HEK293 (cell line): ENCODE data around the gene PPP1R3E.

ENCODE experiments used
- CTCF ChIP-seq: fragments of 450-650 bp; formaldehyde crosslinking; IDR thresholded peaks from 2 replicates; pipeline ENCODE4 v1.5.1; 2016; ENCODE audit warnings: missing biosample characterization, missing genetic modification characterization
- KLF16 ChIP-seq: fragments of 450-650 bp; formaldehyde crosslinking; IDR thresholded peaks from 2 replicates; pipeline ENCODE4 v1.5.1; 2017; ENCODE audit warnings: missing biosample characterization, missing genetic modification characterization
- SETDB1 ChIP-seq: IDR thresholded peaks from one replicate; pipeline ENCODE4 v1.6.1; 2017; ENCODE audit warnings: mild to moderate bottlenecking, low read length, moderate library complexity, mixed read lengths; ENCODE audit not compliant: insufficient read length
- ZBTB1 ChIP-seq: fragments of 450-650 bp; formaldehyde crosslinking; IDR thresholded peaks from 2 replicates; pipeline ENCODE4 v1.5.1; 2016; ENCODE audit warnings: missing biosample characterization, missing genetic modification characterization
- ZBTB11 ChIP-seq: fragments of 450-650 bp; formaldehyde crosslinking; conservative IDR thresholded peaks from 2 replicates; pipeline ENCODE4 v1.5.1; 2016; ENCODE audit warnings: low read depth, missing biosample characterization, missing genetic modification characterization
- ZBTB21 ChIP-seq: fragments of 450-650 bp; formaldehyde crosslinking; IDR thresholded peaks from 2 replicates; pipeline ENCODE4 v1.5.1; 2017; ENCODE audit warnings: missing biosample characterization, missing genetic modification characterization
- ZNF112 ChIP-seq: fragments of 450-650 bp; formaldehyde crosslinking; IDR thresholded peaks from 2 replicates; pipeline ENCODE4 v1.5.0; 2017; ENCODE audit warnings: missing biosample characterization, missing genetic modification characterization
- ZNF121 ChIP-seq: fragments of 450-650 bp; formaldehyde crosslinking; IDR thresholded peaks from 2 replicates; pipeline ENCODE4 v1.5.1; 2016; ENCODE audit warnings: missing biosample characterization, missing genetic modification characterization
- ZNF280D ChIP-seq: fragments of 450-650 bp; formaldehyde crosslinking; IDR thresholded peaks from 2 replicates; pipeline ENCODE4 v1.5.1; 2016; ENCODE audit warnings: missing biosample characterization, missing genetic modification characterization
- ZNF510 ChIP-seq: fragments of 450-650 bp; formaldehyde crosslinking; IDR thresholded peaks from 2 replicates; pipeline ENCODE4 v1.5.1; 2018; ENCODE audit warnings: mild to moderate bottlenecking, missing genetic modification characterization, missing biosample characterization; ENCODE audit not compliant: insufficient replicate concordance
- TF ChIP-seq, protein P1 (sequence below): fragments of 450-650 bp; formaldehyde crosslinking; IDR thresholded peaks from 2 replicates; pipeline ENCODE4 v1.5.1; 2016; ENCODE audit warnings: missing biosample characterization, missing genetic modification characterization, low read depth

DNA sequence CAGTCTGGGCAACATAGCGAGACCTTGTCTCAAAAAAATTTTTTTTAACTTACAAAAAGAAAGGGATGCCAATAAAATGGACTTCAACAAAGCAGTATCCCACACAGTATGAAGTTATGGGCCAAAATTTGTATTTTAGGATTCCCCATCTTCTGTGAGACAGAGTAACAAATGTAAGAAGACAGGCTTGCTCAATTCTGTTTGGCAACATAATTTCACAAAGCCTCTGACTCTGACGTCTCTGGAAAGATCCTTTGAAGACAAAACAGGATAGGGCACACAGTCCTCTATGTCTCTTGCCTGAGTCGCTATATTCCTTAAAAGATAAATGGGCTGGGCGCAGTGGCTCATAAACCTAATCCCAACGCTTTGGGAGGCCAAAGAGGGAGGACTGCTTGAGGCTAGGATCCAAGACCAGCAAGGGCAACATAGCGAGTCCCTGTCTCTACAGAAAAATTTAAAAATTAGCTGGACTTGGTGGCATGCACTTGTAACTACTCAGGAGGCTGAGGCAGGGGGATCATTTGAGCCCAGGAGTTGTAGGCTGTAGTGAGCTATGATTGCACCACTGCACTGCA is 15.7 kb downstream of the PPP1R3E start:
- TF ChIP-seq CTCF (tag by site-specific recombination) (no peak), KLF16 (tag by site-specific recombination) (no peak), ZNF280D (tag by site-specific recombination) (no peak), ZNF112 (tag by site-specific recombination) (no peak), ZBTB11 (tag by site-specific recombination) (no peak), ZNF510 (no peak), ZBTB1 (tag by site-specific recombination) (no peak), ZBTB21 (tag by site-specific recombination) (no peak), SETDB1 (no peak), ZNF121 (tag by site-specific recombination) (no peak)
- TF ChIP-seq, protein P1, sequence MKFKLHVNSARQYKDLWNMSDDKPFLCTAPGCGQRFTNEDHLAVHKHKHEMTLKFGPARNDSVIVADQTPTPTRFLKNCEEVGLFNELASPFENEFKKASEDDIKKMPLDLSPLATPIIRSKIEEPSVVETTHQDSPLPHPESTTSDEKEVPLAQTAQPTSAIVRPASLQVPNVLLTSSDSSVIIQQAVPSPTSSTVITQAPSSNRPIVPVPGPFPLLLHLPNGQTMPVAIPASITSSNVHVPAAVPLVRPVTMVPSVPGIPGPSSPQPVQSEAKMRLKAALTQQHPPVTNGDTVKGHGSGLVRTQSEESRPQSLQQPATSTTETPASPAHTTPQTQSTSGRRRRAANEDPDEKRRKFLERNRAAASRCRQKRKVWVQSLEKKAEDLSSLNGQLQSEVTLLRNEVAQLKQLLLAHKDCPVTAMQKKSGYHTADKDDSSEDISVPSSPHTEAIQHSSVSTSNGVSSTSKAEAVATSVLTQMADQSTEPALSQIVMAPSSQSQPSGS (tag by site-specific recombination) = no peak
